ENCODE measurements around the gene FHOD1.
A peak's percentile ranks its signal among the peaks of the same experiment; 100 is the strongest.

The FHOD1 gene

GRCh38 chr16:67252609-67253497 is 5.6 kb upstream of the FHOD1 start:
- ChIA-PET CTCF (no interaction called here), POLR2A (ENCODE audit: low non-redundant PET) (no interaction called here)
- no peak for DNase-seq (ENCODE audit: low spot score)
- TF ChIP-seq CTCF (conservative IDR thresholded peaks at IDR 0.05; ENCODE audit: low read depth), result no peak
- H3K27ac ChIP-seq, result peak overlapping the region; percentile 20

GRCh38 chr16:67250045-67250327 is 2.7 kb upstream of the FHOD1 start:
- TF ChIP-seq CTCF (conservative IDR thresholded peaks at IDR 0.05; ENCODE audit: low read depth), result no peak
- no peak overlapping the region for H3K27ac ChIP-seq
- ChIA-PET CTCF (interaction anchor here (1.0 to 1.5 kb wide), 2 partner anchors 14 to 75 kb away, joined by 3 read pairs; no protein-coding TSS in a partner anchor), POLR2A (ENCODE audit: low non-redundant PET) (no interaction called here)
- no peak for DNase-seq (ENCODE audit: low spot score)

GRCh38 chr16:67249178-67250044 is 2.1 kb upstream of the FHOD1 start:
- H3K27ac ChIP-seq, result peak overlapping the region; percentile 92
- no peak for DNase-seq (ENCODE audit: low spot score)

GRCh38 chr16:67248401-67249177 is 1.3 kb upstream of the FHOD1 start, which contains the start of gene SLC9A5:
Gene SLC9A5 (plus strand): TSS chr16:67248979. CDS start chr16:67249015, 36 bp downstream.
- peak within 1 kb of the TSS; percentile 92 for H3K27ac ChIP-seq
- POLR2A ChIA-PET (ENCODE audit: low non-redundant PET), result interaction anchor here (0.9 kb wide), 1 partner anchor 29 kb away, joined by 4 read pairs; no protein-coding TSS in a partner anchor
- TF ChIP-seq CTCF (conservative IDR thresholded peaks at IDR 0.05; ENCODE audit: low read depth), result peak; percentile 28; the same call in 1 of the 2 replicates
- CTCF ChIA-PET, result interaction anchor here (0.7 to 1.5 kb wide), 5 partner anchors 12 to 179 kb away, joined by 3 read pairs; no protein-coding TSS in a partner anchor
- DNase-seq (ENCODE audit: low spot score), result no peak

More at GRCh38 chr16:67249178-67250044, 2.1 kb upstream of the FHOD1 start:
- CTCF ChIA-PET, result interaction anchor here (0.7 to 1.5 kb wide), 4 partner anchors 15 to 178 kb away, joined by 3 read pairs; no protein-coding TSS in a partner anchor
- no peak for TF ChIP-seq CTCF (conservative IDR thresholded peaks at IDR 0.05; ENCODE audit: low read depth)
- POLR2A ChIA-PET (ENCODE audit: low non-redundant PET), result no interaction called here

- no peak for DNase-seq (ENCODE audit: low spot score)
- no peak for TF ChIP-seq CTCF (conservative IDR thresholded peaks at IDR 0.05; ENCODE audit: low read depth)
- ChIA-PET CTCF (interaction anchor here (0.9 to 1.4 kb wide), 2 partner anchors 12 to 50 kb away, joined by 3 read pairs; no protein-coding TSS in a partner anchor), POLR2A (ENCODE audit: low non-redundant PET) (interaction anchor here (0.9 kb wide), 1 partner anchor 29 kb away, joined by 4 read pairs; no protein-coding TSS in a partner anchor)
- H3K27ac ChIP-seq, result peak overlapping the region; percentile 92
Measured at GRCh38 chr16:67248073-67248400, 756 bp upstream of the FHOD1 start.
